CD8-positive, alpha-beta memory T cell (primary cell): ENCODE results near the gene RASL12. TPM values are rescaled to one million over a fixed set of nuclear protein-coding genes. Genes with fewer than 3 reads are reported as not detected.
"Not testable (repeated sequence)": the region's sequence is repeated elsewhere in the genome, so short reads cannot be mapped to it uniquely, and the experiment has no call there.

Experiments used
- CTCF ChIA-PET: fragments of 350-600 bp; sonication (Branson Sonifier 250); formaldehyde crosslinking; loops from one replicate; lab custom pipeline; 2021; ENCODE audit warnings: antibody characterized with exemption; lab: Charles Lee
- POLR2A ChIA-PET: fragments of 350-600 bp; sonication (Branson Sonifier 250); formaldehyde crosslinking; loops from one replicate; lab custom pipeline; 2021; ENCODE audit warnings: antibody characterized with exemption; lab: Charles Lee
- DNase-seq, 5 donors: peaks; one replicate each; pipeline versions ENCODE4 v3.0.0 to v3.0.0-alpha.2; 2020 to 2022; ENCODE audit warnings: mixed read lengths in 1 of 5
- H3K27ac ChIP-seq: one replicate; pipeline ENCODE4 v1.7.0; 2013; ENCODE audit warnings: low read depth, mild to moderate bottlenecking, low read length, moderate library complexity
- H3K27me3 ChIP-seq: 2 replicates; pipeline ENCODE4 v1.7.0; 2013; ENCODE audit warnings: low read length, mild to moderate bottlenecking; ENCODE audit not compliant: insufficient read depth, poor library complexity, severe bottlenecking
- H3K36me3 ChIP-seq: 2 replicates; pipeline ENCODE4 v1.7.0; 2013; ENCODE audit warnings: mild to moderate bottlenecking, low read length, moderate library complexity; ENCODE audit not compliant: insufficient read depth
- H3K4me1 ChIP-seq: 2 replicates; pipeline ENCODE4 v1.7.0; 2013; ENCODE audit warnings: mild to moderate bottlenecking, low read length, moderate library complexity; ENCODE audit not compliant: insufficient read depth
- H3K4me3 ChIP-seq: 2 replicates; pipeline ENCODE4 v1.7.0; 2013; ENCODE audit warnings: mild to moderate bottlenecking, low read length
- H3K9me3 ChIP-seq: 2 replicates; pipeline ENCODE4 v1.7.0; 2013; ENCODE audit warnings: mild to moderate bottlenecking, low read length
- H3K27ac Mint-ChIP-seq, 8 donors: one replicate each; pipeline ENCODE4 v1.8.0; 2020 to 2021; ENCODE audit warnings: mixed read lengths in 8 of 8, mild to moderate bottlenecking in 6 of 8, inconsistent platforms in 3 of 8, moderate library complexity in 3 of 8
- H3K27me3 Mint-ChIP-seq, 2 donors: one replicate each; pipeline ENCODE4 v1.8.0; 2020 to 2021; ENCODE audit warnings: mixed read lengths in 2 of 2, mild to moderate bottlenecking in 1 of 2, moderate library complexity in 1 of 2
- H3K36me3 Mint-ChIP-seq, 3 donors: one replicate each; pipeline ENCODE4 v1.8.0; 2020 to 2021; ENCODE audit warnings: mixed read lengths in 3 of 3, inconsistent platforms in 1 of 3, mild to moderate bottlenecking in 1 of 3
- H3K4me1 Mint-ChIP-seq, 3 donors: one replicate each; pipeline ENCODE4 v1.8.0; 2020 to 2021; ENCODE audit warnings: mixed read lengths in 3 of 3, inconsistent platforms in 1 of 3, mild to moderate bottlenecking in 1 of 3
- H3K4me3 Mint-ChIP-seq, 7 donors: one replicate each; pipeline ENCODE4 v1.8.0; 2020 to 2021; ENCODE audit warnings: mixed read lengths in 7 of 7, mild to moderate bottlenecking in 6 of 7, moderate library complexity in 4 of 7, inconsistent platforms in 2 of 7
- H3K9me3 Mint-ChIP-seq, 5 donors: one replicate each; pipeline ENCODE4 v1.8.0; 2020 to 2022; ENCODE audit warnings: mixed read lengths in 5 of 5, mild to moderate bottlenecking in 3 of 5, moderate library complexity in 2 of 5, inconsistent platforms in 1 of 5
- polyA plus RNA-seq: library from polyadenylated mRNA; unstranded; fragments of 300-500 nt; fragmentation: Illumina TruSeq; gene quantifications from one replicate; pipeline ENCODE4 v1.2.3, GENCODE V29; 2021
- total RNA-seq, 2 experiments: library from RNA; stranded (reverse); gene quantifications; one replicate each; pipeline ENCODE4 v1.2.3, GENCODE V29; 2021

Gene RASL12
- total and polyA plus RNA-seq, 3 experiments from 2014 or later = not detected

- Mint-ChIP-seq H3K9me3 (no peaks in the 10 kb centered on the region), H3K27me3 (no peaks in the 10 kb centered on the region), H3K27ac (peak overlapping the region in 1 of 8 donors; percentile 6), H3K4me3 (peak overlapping the region in 1 of 7 donors; percentile 41), H3K36me3 (peaks cover 0 to 42% (median 12%) of the 10 kb centered on the region in 3 donors), H3K4me1 (peaks cover 19 to 34% (median 30%) of the 10 kb centered on the region in 3 donors)
- H3K9me3 ChIP-seq = no peaks in the 10 kb centered on the region
- ChIA-PET POLR2A (interaction anchor here (0.6 kb wide), 1 partner anchor 550 kb away, joined by 3 read pairs; no protein-coding TSS in a partner anchor), CTCF (interaction anchor here (1.0 kb wide), 1 partner anchor 358 kb away, joined by 3 read pairs; no protein-coding TSS in a partner anchor)
- H3K27ac ChIP-seq = no peak overlapping the region
- H3K27me3 ChIP-seq = no peaks in the 10 kb centered on the region
- H3K36me3 ChIP-seq = peaks cover 3% of the 10 kb centered on the region
- H3K4me1 ChIP-seq = peaks cover 14% of the 10 kb centered on the region
- no peak for DNase-seq
- no peak overlapping the region for H3K4me3 ChIP-seq
Measured at GRCh38 chr15:65026756-65027155, 41.0 kb downstream of the RASL12 start.

DNA sequence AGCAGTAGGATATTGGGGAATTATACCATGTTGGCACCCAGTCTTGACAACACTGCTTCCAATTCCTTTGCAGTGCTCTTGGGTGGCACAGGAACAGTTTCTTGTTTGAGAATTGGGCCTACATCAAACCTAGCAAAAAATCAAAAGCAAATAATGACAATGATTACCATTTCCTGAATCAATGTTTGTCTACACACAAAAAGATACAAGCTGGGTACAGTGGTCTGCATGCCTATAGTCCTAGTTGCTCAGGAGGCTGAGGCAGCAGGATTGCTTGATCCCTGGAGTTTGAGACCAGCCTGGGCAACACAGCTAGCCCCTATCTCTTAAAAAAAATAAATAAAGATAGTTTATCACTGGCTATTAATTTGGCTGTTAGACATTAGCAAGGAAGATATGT is 46.3 kb downstream of the RASL12 start:
- CTCF ChIA-PET = no interaction called here
- POLR2A ChIA-PET = interaction anchor here (0.6 kb wide), 1 partner anchor 111 kb away, joined by 4 read pairs; no protein-coding TSS in a partner anchor

DNA sequence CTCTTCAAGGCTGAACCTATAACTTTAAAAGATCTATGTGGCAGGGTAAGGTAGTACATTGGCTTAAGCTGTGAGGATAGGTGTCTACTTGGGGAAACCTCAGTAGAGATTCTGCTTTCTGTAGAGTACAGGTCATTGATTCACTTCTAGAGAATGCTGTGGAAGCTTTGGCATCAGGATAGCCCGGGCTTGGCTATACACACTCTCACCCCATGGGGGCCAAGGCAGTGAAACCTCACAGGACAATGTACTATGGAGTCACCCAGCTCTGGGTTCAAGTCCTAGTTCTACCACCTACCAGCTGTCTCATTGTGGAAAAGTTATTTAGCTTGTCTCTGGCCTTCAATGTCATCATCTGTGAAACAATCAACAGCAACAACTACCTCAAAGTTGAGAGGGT is 47.4 kb downstream of the RASL12 start:
- no peak overlapping the region for H3K4me3 ChIP-seq
- ChIA-PET POLR2A (no interaction called here), CTCF (no interaction called here)
- no peaks in the 10 kb centered on the region for H3K9me3 Mint-ChIP-seq
- H3K4me1 Mint-ChIP-seq = peaks cover 2 to 6% (median 4%) of the 10 kb centered on the region in 3 donors
- peaks cover 4 to 68% (median 34%) of the 10 kb centered on the region in 3 donors for H3K36me3 Mint-ChIP-seq
- H3K4me3 Mint-ChIP-seq = no peak overlapping the region
- no peaks in the 10 kb centered on the region for H3K4me1 ChIP-seq
- H3K27me3 Mint-ChIP-seq = no peaks in the 10 kb centered on the region
- H3K27me3 ChIP-seq = no peaks in the 10 kb centered on the region
- H3K27ac Mint-ChIP-seq = no peak overlapping the region
- no peak for DNase-seq
- H3K36me3 ChIP-seq = peaks cover 38% of the 10 kb centered on the region
- H3K27ac ChIP-seq = no peak overlapping the region
- H3K9me3 ChIP-seq = no peaks in the 10 kb centered on the region

More for the DNA sequence above, 46.3 kb downstream of the RASL12 start:
- no peaks in the 10 kb centered on the region for H3K9me3 Mint-ChIP-seq
- Histone ChIP-seq H3K27me3 (no peaks in the 10 kb centered on the region), H3K9me3 (no peaks in the 10 kb centered on the region), H3K27ac (no peak overlapping the region), H3K4me1 (no peaks in the 10 kb centered on the region), H3K36me3 (peaks cover 29% of the 10 kb centered on the region), H3K4me3 (no peak overlapping the region)
- H3K4me1 Mint-ChIP-seq = peaks cover 7 to 15% (median 14%) of the 10 kb centered on the region in 3 donors
- no peaks in the 10 kb centered on the region for H3K27me3 Mint-ChIP-seq
- no peak overlapping the region for H3K27ac Mint-ChIP-seq
- no peak overlapping the region for H3K4me3 Mint-ChIP-seq
- H3K36me3 Mint-ChIP-seq = peaks cover 0 to 70% (median 33%) of the 10 kb centered on the region in 3 donors
- no peak for DNase-seq

DNA sequence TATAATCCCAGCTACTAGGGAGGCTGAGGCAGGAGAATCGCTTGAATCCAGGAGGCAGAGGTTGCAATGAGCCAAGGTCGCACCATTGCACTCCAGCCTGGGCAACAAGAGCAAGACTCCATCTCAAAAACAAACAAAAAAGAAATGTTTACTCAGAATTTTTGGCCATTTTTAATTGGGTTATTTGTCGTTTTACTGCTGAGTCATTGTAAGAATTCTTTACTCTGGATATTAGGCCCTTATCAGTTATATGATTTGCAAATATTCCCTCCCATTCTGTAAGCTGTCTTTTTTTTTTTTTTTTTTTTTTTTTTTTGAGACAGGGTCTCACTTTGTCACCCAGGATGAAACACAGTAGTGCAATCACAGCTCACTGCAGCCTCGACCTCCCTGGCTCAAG is 56.6 kb downstream of the RASL12 start:
- not testable (repeated sequence) for H3K4me3 ChIP-seq, H3K27ac ChIP-seq, H3K9me3 ChIP-seq, H3K4me1 ChIP-seq, H3K4me1 Mint-ChIP-seq, H3K4me3 Mint-ChIP-seq, DNase-seq, H3K27ac Mint-ChIP-seq, H3K27me3 ChIP-seq, H3K9me3 Mint-ChIP-seq, H3K27me3 Mint-ChIP-seq
- peaks cover 24 to 48% (median 28%) of the 10 kb centered on the region in 3 donors for H3K36me3 Mint-ChIP-seq
- ChIA-PET CTCF (interaction anchor here (1.0 kb wide), 1 partner anchor 280 kb away, joined by 4 read pairs; no protein-coding TSS in a partner anchor), POLR2A (interaction anchor here (0.7 kb wide), 1 partner anchor 45 kb away, joined by 4 read pairs; no protein-coding TSS in a partner anchor)
- peaks cover 23% of the 10 kb centered on the region for H3K36me3 ChIP-seq

DNA sequence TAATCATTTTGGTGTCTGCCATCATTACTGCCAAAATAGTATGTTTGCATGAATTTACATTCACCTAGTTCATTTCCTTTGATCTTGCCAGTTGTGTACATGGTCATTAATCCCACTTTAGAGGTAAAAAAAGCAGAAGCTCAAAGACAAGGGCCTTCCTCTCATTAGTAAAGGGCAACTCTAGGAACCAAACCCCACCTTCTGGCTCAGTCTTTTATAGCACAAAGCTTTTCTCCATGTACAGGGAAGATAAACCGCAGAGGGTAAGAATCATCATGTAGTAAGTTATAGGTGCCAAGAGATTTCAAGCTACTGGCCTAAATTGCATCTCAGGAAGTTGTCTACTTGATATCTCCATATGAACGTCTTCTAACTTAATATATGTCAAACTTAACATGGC is 58.8 kb downstream of the RASL12 start:
- Histone ChIP-seq H3K27ac (no peak overlapping the region), H3K36me3 (peaks cover 9% of the 10 kb centered on the region), H3K27me3 (no peaks in the 10 kb centered on the region), H3K4me3 (no peak overlapping the region), H3K9me3 (no peaks in the 10 kb centered on the region), H3K4me1 (no peaks in the 10 kb centered on the region)
- CTCF ChIA-PET = interaction anchor here (1.6 kb wide), 1 partner anchor 11 kb away, joined by 4 read pairs; no protein-coding TSS in a partner anchor
- POLR2A ChIA-PET = no interaction called here
- peaks cover 14 to 49% (median 23%) of the 10 kb centered on the region in 3 donors for H3K36me3 Mint-ChIP-seq
- peak overlapping the region in 2 of 8 donors; percentile 0 to 6 for H3K27ac Mint-ChIP-seq
- H3K27me3 Mint-ChIP-seq = no peaks in the 10 kb centered on the region
- peaks cover 0 to 2% (median 0%) of the 10 kb centered on the region in 3 donors for H3K4me1 Mint-ChIP-seq
- DNase-seq = no peak
- no peak overlapping the region for H3K4me3 Mint-ChIP-seq
- peaks cover 0 to 6% (median 5%) of the 10 kb centered on the region in 5 donors for H3K9me3 Mint-ChIP-seq

DNA sequence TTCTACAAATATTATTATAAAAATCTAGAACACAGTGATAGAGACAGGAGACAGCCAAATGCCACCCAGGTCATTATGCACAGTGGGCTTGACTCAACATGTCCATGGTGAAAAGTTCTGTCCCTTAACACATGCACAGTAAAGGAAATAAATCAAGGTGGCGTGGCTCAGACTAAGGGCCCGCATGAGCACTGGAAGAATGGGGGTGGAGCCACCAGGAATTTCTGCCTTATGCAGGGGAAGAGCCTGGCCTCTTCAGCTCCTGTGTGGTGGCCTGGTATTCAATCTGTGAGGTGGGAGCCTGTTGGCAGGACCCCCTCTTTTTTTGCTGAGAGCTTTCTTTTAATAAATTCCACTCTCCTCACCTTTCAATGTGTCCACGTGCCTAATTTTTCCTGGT is 60.9 kb downstream of the RASL12 start:
- Mint-ChIP-seq H3K27ac (no peak overlapping the region), H3K36me3 (peaks cover 0 to 44% (median 11%) of the 10 kb centered on the region in 3 donors), H3K4me1 (no peaks in the 10 kb centered on the region), H3K4me3 (no peak overlapping the region), H3K27me3 (no peaks in the 10 kb centered on the region), H3K9me3 (no peaks in the 10 kb centered on the region)
- Histone ChIP-seq H3K27me3 (no peaks in the 10 kb centered on the region), H3K4me3 (no peak overlapping the region), H3K9me3 (no peaks in the 10 kb centered on the region), H3K4me1 (no peaks in the 10 kb centered on the region), H3K27ac (no peak overlapping the region), H3K36me3 (no peaks in the 10 kb centered on the region)
- ChIA-PET POLR2A (no interaction called here), CTCF (no interaction called here)
- no peak for DNase-seq

GRCh38 chr15:65004993-65005392 is 62.8 kb downstream of the RASL12 start:
- H3K4me1 Mint-ChIP-seq = no peaks in the 10 kb centered on the region
- H3K36me3 Mint-ChIP-seq = peaks cover 0 to 41% (median 8%) of the 10 kb centered on the region in 3 donors
- DNase-seq = no peak
- Histone ChIP-seq H3K9me3 (no peaks in the 10 kb centered on the region), H3K4me1 (no peaks in the 10 kb centered on the region), H3K36me3 (no peaks in the 10 kb centered on the region), H3K4me3 (no peak overlapping the region), H3K27me3 (no peaks in the 10 kb centered on the region), H3K27ac (no peak overlapping the region)
- no peaks in the 10 kb centered on the region for H3K9me3 Mint-ChIP-seq
- no peaks in the 10 kb centered on the region for H3K27me3 Mint-ChIP-seq
- no peak overlapping the region for H3K4me3 Mint-ChIP-seq
- CTCF ChIA-PET = no interaction called here
- POLR2A ChIA-PET = no interaction called here
- peak overlapping the region in 3 of 8 donors; percentile 4 to 44 (median 41) for H3K27ac Mint-ChIP-seq
